GM19193 (cell line): ENCODE data around the gene CELSR3.

Experiments
- POLR2A ChIP-seq: IDR thresholded peaks from 4 replicates; pipeline ENCODE4 v1.6.1; 2011; ENCODE audit not compliant: insufficient read depth, insufficient read length; ENCODE audit errors: extremely low read depth

CELSR3 gene

DNA sequence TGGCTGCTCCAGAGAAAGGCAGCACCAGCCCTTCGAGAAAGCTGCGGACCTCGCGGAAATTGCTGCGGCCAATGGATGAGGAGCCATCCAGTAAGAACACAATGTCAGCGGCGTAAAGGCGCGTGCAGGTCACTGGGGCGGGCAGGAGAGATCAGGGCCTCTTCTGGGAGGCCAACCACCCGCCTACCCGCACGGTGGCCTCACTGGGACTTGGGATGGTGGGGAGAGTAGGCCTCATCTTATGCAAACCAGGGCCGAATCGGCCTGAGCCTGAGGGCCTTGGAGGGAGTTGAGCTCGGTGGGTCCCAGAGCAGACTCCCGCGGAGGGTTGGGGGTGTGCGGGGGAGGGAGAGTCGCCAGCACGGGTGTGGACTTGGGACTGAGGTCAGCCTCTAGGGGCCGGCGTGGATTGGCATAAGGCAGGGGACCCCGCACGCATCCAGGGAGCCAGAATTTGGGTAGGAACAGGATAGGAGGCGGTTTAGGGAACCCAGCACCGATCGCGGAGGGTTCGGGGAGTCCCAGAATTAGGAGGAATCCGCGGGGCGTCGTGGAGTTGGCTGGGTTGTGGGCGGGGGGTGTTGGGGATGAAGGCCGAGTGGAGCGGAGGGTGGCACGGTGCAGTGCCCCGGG, 68.2 kb downstream of the CELSR3 start:
- no peak for TF ChIP-seq POLR2A

DNA sequence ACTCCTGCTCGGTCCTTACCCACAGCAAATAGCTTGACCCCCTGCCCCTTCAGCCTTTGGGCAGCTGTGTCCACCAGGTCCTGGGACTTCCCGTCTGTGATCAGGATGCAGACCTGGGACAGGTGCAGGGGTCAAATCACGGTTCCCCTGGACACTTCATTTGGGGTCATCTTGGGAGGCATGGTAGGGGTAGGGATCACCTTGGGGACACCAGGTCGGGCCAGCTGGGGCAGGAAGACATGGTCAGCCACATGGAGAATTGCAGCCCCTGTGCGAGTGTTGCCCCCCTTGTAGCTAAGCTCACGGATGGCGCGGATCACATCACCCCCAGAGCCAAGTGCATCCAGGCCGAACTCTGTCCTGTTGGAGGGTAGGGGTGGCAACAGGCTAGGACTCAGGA, 69.3 kb downstream of the CELSR3 start:
- no peak for TF ChIP-seq POLR2A

DNA sequence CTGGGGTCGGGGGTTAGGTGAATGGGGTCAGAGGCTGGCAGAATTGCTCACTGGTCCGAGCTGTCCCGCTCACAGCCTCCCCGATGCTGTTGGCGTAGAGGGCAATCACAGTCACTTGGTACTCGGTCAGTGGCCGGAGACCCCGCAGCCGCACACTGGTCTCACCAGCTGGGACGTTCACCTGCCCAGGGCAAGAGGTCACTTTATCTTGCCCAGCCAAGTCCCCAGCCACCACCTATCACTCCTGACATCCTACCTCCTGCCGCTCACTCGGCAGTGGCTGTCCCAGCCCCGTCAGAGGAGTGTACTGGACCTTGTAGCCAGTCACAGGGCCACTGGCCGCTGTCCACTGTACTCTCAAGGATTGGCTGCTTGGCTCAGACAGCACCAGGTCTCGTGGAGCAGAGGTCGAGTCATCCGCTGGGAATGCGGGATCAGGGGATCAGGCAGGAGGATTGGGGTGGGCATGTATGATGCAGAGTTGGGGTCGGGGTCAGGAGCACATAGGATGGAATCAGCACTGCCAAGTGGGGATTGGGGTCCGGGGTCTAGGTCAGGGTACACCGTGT, 70.1 kb downstream of the CELSR3 start:
- TF ChIP-seq POLR2A, result no peak

DNA sequence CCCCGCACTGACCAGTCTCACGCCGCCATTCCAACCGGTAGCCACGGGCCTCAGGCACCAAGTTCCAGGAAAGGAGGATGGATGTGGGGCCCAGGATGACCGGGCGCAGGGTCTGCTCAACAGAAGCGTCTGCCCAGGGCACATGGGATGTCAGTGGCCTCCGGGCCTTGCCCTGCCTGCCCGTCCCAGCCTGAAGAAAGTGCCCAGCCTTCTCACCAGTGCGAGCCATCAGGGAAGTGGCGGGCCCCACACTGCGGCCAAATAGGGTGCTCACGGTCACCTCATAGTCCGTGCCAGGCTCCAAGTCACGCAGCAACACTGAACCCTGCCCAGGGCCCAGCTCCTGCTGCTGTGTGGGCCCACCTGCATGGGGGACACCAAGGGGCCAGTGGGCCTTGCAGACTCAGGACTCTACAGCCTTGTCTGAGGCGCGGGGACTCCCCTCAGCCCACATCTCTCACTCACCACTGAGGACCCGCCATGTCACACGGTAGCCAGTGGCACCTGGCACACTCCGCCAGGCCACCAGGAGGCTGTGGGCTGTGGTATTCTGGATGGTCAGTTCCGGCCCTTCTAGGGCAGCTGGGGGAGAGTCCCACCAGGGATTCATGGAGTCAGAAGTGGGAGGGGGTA, 70.7 kb downstream of the CELSR3 start:
- TF ChIP-seq POLR2A, result no peak

DNA sequence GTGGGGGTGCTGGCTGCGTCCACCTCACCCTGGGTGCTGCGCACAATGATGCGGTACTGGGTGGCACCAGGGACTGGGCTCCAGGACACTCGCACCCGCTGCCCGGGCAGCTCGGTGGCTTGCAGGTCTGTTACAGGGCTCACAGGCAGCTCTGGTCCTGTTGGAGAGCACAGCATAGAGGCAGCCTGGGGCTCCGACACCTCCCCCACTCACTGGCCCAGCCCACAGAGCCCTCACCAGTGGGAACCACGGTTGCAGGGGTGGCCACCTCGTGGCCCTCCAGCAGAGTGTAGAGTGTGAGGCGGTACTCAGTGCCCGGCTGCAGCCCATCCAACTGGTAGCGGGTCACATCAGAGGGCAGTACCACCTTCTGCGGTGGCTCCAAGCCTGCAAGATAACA, 71.2 kb downstream of the CELSR3 start:
- TF ChIP-seq POLR2A, result no peak

DNA sequence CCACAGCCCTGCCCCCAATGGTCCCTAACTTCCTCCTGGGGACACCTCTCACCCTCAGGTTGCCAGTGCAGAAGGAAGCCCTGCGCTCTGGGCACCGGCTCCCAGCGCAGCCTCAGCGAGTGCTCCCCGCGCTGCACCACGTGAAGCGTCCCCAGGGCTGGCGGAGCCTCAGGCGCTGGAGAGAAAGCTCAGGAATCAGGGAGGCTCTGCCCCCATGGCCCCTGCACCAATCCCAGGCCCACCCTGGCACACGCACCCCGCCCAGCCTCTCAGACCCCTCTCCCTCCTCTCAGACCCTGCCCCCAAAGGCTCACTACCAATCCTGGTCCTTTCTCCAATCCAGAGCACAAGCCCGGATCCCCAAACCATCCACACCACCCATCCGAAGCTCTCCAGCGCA, 74.5 kb downstream of the CELSR3 start:
- no peak for TF ChIP-seq POLR2A

DNA sequence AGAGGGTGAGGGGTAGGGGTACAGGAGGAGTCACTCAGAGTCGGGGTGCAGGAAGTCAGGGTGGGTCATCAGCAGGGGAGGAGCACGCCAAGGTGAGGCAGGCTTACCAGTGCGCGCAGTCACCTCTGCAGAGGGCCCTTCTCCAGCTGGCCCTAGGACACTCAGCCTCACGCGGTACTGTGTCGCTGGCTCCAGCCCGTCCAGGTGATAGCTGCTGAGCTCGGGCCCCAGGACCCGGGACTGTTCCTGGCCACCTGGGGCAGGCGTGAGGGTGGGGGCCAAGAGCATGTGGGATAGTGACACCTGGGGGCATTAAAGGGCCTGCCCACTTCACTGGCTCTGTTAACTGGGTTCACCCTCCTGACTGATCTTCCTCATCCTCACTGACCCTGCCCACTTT, 75.0 kb downstream of the CELSR3 start:
- TF ChIP-seq POLR2A, result no peak
